Measurements from ENCODE around the gene NLK. TPM values are rescaled to one million over a fixed set of nuclear protein-coding genes. Genes with fewer than 3 reads are reported as not detected.

The NLK gene
- total and polyA plus RNA-seq, 2 donors (not counting 3 experiments of a cell fraction or from before 2014, with no cell fraction given) = 23.8 to 34.2 TPM

DNA sequence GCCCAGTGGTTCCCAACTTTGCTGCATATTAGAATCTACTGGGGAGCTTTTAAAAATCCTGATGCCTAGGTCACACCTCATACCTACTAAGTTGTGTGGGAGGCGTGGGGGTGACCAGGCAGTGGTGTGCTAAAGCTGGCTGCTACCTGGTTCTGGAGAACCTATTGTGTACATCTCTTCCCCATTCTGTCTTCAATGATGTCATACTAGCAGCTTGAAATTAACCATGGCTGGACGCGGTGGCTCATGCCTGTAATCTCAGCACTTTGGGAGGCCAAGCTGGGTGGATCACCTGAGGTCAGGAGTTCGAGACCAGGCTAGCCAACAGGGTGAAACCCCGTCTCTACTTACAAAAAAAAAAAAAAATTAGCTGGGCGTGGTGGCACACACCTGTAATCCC lies 11.3 kb upstream of the NLK start:
- no peak for TF ChIP-seq GATA2 (IDR thresholded peaks at IDR 0.05; ENCODE audit: insufficient read depth, insufficient read length, low read depth, low read length)
- no peak for TF ChIP-seq POLR2A (IDR thresholded peaks at IDR 0.05; ENCODE audit: low read depth, low read length)
- TF ChIP-seq, protein P1, sequence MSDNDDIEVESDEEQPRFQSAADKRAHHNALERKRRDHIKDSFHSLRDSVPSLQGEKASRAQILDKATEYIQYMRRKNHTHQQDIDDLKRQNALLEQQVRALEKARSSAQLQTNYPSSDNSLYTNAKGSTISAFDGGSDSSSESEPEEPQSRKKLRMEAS (IDR thresholded peaks at IDR 0.05; ENCODE audit: insufficient read depth, insufficient read length) = no peak
- TF ChIP-seq EZH2 (IDR thresholded peaks at IDR 0.05; ENCODE audit: borderline replicate concordance, low read depth, low read length, severe bottlenecking) = no peak
- no peak for TF ChIP-seq FOS (IDR thresholded peaks at IDR 0.05; ENCODE audit: borderline replicate concordance, insufficient read depth, low read length)
- no peak for TF ChIP-seq JUN (IDR thresholded peaks at IDR 0.05; ENCODE audit: borderline replicate concordance, insufficient read depth, insufficient read length, low read depth)
- TF ChIP-seq, protein P2, sequence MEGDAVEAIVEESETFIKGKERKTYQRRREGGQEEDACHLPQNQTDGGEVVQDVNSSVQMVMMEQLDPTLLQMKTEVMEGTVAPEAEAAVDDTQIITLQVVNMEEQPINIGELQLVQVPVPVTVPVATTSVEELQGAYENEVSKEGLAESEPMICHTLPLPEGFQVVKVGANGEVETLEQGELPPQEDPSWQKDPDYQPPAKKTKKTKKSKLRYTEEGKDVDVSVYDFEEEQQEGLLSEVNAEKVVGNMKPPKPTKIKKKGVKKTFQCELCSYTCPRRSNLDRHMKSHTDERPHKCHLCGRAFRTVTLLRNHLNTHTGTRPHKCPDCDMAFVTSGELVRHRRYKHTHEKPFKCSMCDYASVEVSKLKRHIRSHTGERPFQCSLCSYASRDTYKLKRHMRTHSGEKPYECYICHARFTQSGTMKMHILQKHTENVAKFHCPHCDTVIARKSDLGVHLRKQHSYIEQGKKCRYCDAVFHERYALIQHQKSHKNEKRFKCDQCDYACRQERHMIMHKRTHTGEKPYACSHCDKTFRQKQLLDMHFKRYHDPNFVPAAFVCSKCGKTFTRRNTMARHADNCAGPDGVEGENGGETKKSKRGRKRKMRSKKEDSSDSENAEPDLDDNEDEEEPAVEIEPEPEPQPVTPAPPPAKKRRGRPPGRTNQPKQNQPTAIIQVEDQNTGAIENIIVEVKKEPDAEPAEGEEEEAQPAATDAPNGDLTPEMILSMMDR (IDR thresholded peaks at IDR 0.05; ENCODE audit: extremely low read depth in 1 of 2, insufficient read depth in 1 of 2, low read depth in 1 of 2, low read length in 2 of 2) = no peak
- Histone ChIP-seq H3K4me3 (replicated peaks in 1 of 3; ENCODE audit: insufficient read depth in 1 of 3, low read depth in 1 of 3, low read length in 3 of 3) (no peak overlapping the region), H2AFZ (ENCODE audit: low read depth, low read length) (no peak overlapping the region), H4K20me1 (replicated peaks; ENCODE audit: control insufficient read depth, extremely low read depth, insufficient read depth, low read length) (no peaks in the 10 kb centered on the region), H3K27me3 (ENCODE audit: control insufficient read depth in 2 of 2, insufficient read depth in 2 of 2, low read length in 2 of 2) (no peaks in the 10 kb centered on the region), H3K36me3 (ENCODE audit: control insufficient read depth in 2 of 2, extremely low read depth in 1 of 2, insufficient read depth in 2 of 2, low read length in 2 of 2) (no peaks in the 10 kb centered on the region), H3K4me1 (ENCODE audit: control insufficient read depth, extremely low read depth, insufficient read depth, low read length) (peaks cover 21% of the 10 kb centered on the region), H3K9me1 (replicated peaks; ENCODE audit: control insufficient read depth, extremely low read depth, insufficient read depth, low read length) (no peaks in the 10 kb centered on the region), H3K9me3 (replicated peaks; ENCODE audit: control insufficient read depth, insufficient read depth, low read length) (no peaks in the 10 kb centered on the region), H3K79me2 (ENCODE audit: control insufficient read depth, insufficient read depth, low read length) (no peaks in the 10 kb centered on the region), H3K27ac (ENCODE audit: insufficient read depth, low read depth, low read length) (no peak overlapping the region), H3K9ac (replicated peaks; ENCODE audit: extremely low read depth, insufficient read depth, low read length) (no peak overlapping the region), H3K4me2 (ENCODE audit: insufficient read depth, low read length) (no peak overlapping the region)
- FAIRE-seq (no peak), DNase-seq (ENCODE audit: low read depth, low spot score) (no peak)
- ChIA-PET POLR2A (interaction anchor here (0.6 to 0.7 kb wide), 2 partner anchors 10 kb away, joined by 3 read pairs; no protein-coding TSS in a partner anchor), CTCF (interaction anchor here (1.0 to 1.3 kb wide), 5 partner anchors 10 to 81 kb away, joined by 3 to 5 read pairs (median 3); no protein-coding TSS in a partner anchor)
- dilution Hi-C loops (cut with MboI; ENCODE audit: extremely low pct_ligation_motif_present, low sequenced_read_pairs) = no loop called here
- BruUV-seq (replicated peaks) = no TSS peak
- intact Hi-C loops (cut with micrococcal nuclease) = no loop called here

Measured in endothelial cell of umbilical vein (primary cell).